Stimulated activated CD4-positive, alpha-beta T cell treated with anti-CD3 and anti-CD28 coated beads, Interleukin-15, amount 100 ng/mL, for 24 hours (primary cell): ENCODE measurements around the gene CHST13.
"Not testable (repeated sequence)": the region's sequence is repeated elsewhere in the genome, so short reads cannot be mapped to it uniquely, and the experiment has no call there.

Source experiments
- DNase-seq: peaks from one replicate; pipeline ENCODE4 v3.0.0-alpha.2; 2020

CHST13 gene

DNA sequence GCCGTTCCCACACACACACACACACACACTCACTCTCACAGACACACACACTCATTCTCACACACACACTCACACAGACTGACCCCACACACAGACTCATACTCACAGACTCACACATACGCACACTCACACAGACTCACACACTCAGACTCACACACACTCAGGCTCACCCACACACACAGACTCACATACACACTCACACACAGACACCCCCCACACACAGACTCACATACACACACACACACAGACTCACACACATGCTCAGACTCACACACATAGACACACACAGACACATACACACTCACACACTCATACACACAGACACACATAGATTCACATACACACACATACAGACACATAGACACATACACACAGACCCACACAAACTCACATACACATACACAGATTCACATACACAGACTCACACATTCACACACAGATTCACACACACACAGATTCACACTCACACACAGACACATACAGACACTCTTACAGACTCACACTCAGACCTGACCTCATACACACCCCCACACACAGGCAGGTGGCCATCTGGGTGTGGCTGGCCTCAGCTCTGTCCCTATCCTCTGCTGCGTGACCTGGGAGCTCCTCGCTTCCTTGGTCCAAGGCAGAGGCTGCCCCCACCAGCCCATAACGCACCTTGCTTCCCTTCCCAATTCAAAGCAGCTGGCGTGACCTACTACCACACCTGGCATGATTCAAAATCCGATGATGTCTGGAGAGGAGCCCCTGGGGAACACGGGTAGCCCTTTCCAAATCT lies 32.9 kb downstream of the CHST13 start:
- DNase-seq = no peak

GRCh38 chr3:126557415-126557745 lies 33.4 kb downstream of the CHST13 start:
- DNase-seq = no peak

GRCh38 chr3:126557761-126558160 lies 33.8 kb downstream of the CHST13 start:
- no peak for DNase-seq

GRCh38 chr3:126558336-126559071 lies 34.5 kb downstream of the CHST13 start, which contains the start of gene C3orf22:
TSS of gene C3orf22 (minus strand) at chr3:126558932. CDS start at chr3:126553390, 5,542 bp downstream.
- no peak for DNase-seq

- DNase-seq = no peak
Observed at GRCh38 chr3:126562737-126563276, 38.9 kb downstream of the CHST13 start.

DNA sequence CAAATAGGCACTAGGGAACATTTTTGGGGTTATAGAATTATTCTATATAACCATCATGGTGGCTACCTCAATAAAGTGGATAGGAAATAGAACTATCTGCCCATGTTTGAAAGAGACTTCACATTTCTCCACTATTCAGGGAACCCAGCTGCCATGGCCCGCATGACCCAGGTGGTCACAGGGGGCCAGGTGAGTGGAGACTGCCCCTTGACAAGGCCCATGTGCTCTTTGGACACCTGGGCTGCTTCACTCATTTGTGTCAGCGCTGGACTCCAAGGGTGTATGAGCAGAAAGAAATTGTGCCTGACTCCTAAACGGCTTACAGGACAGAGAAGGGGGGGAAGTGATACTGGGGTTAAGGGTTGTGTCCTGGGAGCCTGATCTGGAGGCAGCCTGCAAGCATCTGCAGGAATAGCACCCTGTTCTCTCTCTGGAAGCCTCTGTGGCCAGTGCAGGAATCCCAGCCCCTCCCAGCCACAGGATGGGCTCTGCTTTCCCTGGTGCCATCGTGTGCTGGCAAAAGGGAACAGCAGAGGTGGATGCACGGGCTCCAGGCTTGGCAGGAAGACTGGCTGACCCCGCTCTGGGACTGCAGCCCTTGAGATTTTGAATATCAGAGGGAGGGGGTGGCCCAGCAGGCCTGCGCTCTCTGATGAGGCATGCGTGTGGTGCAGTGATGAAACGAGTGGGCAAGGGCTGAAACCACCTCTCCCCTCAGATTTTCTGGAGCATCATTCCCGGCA lies 43.9 kb downstream of the CHST13 start:
- no peak for DNase-seq

GRCh38 chr3:126568776-126569342 lies 44.9 kb downstream of the CHST13 start:
- DNase-seq = no peak

GRCh38 chr3:126569390-126569975 lies 45.5 kb downstream of the CHST13 start:
- no peak for DNase-seq

DNA sequence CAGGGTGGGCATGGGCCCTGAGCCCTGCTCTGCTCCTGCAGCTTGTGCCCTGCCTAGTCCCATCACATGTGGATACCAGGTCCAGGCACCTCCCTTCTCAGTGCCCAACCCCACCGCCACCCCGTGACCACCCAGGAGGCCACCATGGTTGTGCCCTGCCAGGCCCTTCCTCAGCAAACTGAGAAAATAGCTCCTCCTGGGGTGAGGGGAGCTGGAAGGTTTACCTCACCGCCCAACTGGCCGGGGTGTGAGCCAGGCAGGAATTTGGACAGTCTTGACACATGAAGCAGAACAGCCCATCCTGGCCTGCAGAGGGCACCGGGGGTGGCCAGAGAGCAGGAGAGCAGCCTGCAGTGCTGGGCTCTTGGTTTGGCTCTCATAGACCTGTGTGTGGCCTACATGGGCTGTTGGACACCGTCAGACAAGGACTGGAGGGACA lies 46.2 kb downstream of the CHST13 start:
- no peak for DNase-seq

- no peak for DNase-seq
Observed at GRCh38 chr3:126571078-126571477, 47.1 kb downstream of the CHST13 start.

- DNase-seq = no peak
Observed at GRCh38 chr3:126573492-126574117, 49.6 kb downstream of the CHST13 start.

DNA sequence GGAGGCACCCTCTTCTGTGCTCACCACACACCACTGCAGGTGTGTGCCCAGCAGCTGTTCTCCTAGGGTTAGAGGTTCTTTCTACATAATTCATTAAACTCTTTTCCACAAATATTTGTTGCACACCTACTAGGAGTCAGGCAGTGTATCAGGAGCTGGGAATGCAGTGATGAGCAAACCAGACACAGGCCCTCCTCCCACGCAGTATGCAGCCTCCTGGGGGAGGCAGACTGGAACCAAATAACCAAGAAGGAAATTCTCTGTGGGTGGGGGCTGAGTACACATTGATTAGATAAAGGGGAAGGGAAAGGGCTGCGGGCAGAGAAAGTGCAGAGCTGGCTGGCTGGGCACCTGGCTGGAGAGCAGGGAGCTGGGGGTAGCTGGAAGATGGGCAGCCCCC lies 53.3 kb downstream of the CHST13 start:
- no peak for DNase-seq

DNA sequence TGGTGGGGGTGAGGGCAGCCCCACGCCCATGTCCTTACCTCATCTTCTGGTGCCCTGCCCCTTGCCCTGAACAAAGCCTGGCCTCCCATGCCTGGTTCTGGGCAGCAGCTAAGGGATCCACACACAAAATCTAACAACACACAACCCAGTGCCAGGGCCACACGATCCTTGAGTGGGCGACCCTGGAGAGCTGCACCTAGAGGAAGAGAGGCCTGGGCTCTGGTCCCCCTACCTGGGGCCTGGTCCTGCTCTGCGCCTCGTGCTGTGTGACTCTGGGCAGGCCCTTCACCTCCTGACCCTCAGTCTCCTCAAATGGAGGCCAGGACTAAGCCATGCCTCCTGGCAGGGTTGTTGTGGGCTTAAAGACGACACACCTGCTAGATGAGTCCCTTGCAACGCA lies 54.7 kb downstream of the CHST13 start:
- DNase-seq = no peak

DNA sequence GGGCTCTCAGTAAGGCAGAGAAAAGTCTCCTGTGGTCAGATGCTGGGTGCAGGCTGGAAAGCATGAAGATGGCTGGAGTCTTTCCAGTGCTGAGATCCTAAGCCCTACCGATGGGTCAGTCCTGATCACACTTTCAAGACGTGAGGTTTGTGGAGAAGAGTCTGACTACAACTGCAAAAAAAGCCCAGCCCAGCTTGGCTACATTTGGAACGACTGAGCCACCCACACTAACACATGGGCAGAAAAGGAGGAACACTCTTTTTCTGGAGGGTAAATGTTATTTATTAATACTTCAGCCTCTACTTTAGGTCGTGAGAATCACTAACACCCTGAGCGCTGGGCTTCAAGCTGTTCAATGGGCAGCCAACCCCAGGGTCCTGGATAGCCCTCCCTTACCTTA lies 56.8 kb downstream of the CHST13 start:
- no peak for DNase-seq

GRCh38 chr3:126581569-126581968 lies 57.6 kb downstream of the CHST13 start:
- DNase-seq = no peak

DNA sequence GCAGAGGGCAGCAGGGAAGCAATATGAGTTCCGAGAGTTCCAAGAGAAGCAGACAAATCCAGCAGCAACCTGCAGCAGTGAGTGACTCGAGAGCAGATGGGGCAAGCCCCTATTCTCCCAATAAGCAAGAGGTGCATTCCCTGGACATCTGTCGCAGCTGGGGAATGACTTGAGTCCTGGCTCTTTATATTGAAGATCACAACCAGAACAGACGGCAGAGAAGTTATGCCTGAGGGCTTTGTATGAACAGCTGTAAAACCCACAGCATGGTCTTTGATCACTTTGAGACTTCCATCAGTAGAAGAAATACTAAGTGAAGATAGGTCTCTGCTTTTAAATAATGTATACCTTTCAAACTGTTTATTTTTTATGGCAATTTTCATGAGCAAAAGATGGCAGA lies 58.4 kb downstream of the CHST13 start:
- DNase-seq = no peak

DNA sequence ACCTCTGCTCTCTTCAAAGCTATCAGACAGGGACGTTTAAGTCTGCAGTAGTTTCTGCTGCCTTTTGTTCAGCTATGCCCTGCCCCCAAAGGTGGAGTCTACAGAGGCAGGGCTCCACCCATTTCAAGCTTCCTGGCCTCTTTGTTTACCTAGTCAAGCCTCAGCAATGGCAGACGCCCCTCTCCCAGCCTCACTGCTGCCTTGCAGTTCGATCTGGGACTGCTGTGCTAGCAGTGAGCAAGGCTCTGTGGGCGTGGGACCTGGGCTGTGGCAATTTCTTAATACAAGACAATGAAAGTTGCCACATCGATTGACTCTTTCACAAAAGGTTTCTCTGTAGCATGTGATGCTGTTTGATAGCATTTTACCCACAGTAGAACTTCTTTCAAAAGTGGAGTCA lies 67.6 kb downstream of the CHST13 start:
- DNase-seq = not testable (repeated sequence)
